Muscle of leg (tissue), 11 donors: ENCODE data around the gene DNMT3A. TPM values are rescaled to one million over a fixed set of nuclear protein-coding genes. Genes with fewer than 3 reads are reported as not detected.

Source experiments
- DNase-seq: peaks from one replicate; pipeline ENCODE4 v3.0.0; 2013
- H3K27ac ChIP-seq: one replicate; pipeline ENCODE4 v1.5.1; 2013; ENCODE audit warnings: mild to moderate bottlenecking, low read length, control low read depth
- H3K27me3 ChIP-seq: one replicate; pipeline ENCODE4 v1.6.1; 2013; ENCODE audit warnings: low read length; ENCODE audit not compliant: control insufficient read depth, insufficient read depth
- H3K36me3 ChIP-seq: one replicate; pipeline ENCODE4 v1.6.1; 2013; ENCODE audit warnings: low read length; ENCODE audit not compliant: control insufficient read depth, insufficient read depth
- H3K4me1 ChIP-seq: one replicate; pipeline ENCODE4 v1.6.1; 2013; ENCODE audit warnings: low read length; ENCODE audit not compliant: control insufficient read depth, insufficient read depth
- H3K4me3 ChIP-seq: one replicate; pipeline ENCODE4 v1.5.1; 2013; ENCODE audit warnings: low read length, control low read depth
- H3K9me3 ChIP-seq: replicated peaks from 2 replicates; pipeline ENCODE4 v1.6.1; 2013; ENCODE audit warnings: low read depth, low read length; ENCODE audit not compliant: control insufficient read depth
- WGBS: methylation state at CpG from one replicate; pipeline ENCODE4 v1.1.5; 2013; ENCODE audit warnings: missing lambda C conversion rate; ENCODE audit not compliant: insufficient coverage; 5-methylcytosine and 5-hydroxymethylcytosine counted together
- polyA plus RNA-seq, 8 donors: library from polyadenylated mRNA; unstranded; fragments of 120-200 nt; gene quantifications; one replicate each; pipeline versions ENCODE4 v1.2.1 to v1.2.3, GENCODE V29; 2013; ENCODE audit warnings: inconsistent platforms in 1 of 8, low replicate concordance in 1 of 8; ENCODE audit not compliant: insufficient read length in 8 of 8, insufficient read depth in 1 of 8
- total RNA-seq: library from RNA; stranded (reverse); fragments of 120-200 nt; gene quantifications from one replicate; pipeline ENCODE4 v1.2.4, GENCODE V29; 2013

Gene DNMT3A
- total and polyA plus RNA-seq, 9 donors: 27.3 to 74.0 (median 55.2) TPM

DNA sequence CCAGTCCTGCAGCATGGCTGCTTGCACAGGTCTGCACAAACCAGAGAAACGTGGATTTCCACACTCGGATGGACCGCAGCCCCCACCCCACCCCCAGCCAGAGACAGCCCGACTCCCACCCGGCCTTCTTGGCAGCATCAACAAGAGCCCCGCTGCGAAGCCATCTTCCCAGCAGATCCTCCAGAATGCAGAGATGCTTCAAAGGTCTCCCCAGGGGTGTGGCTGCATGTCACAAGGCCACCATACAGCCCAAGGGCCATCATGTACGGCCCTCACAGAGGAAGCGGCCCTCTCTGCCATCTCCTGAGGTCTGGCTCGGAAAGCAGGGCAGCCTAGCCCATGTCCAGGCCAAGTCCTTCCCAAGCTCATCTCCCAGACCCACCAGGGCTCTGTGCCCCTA is 11.5 kb downstream of the DNMT3A start:
- Histone ChIP-seq H3K27me3 (no peaks in the 10 kb centered on the region), H3K36me3 (peaks cover 11% of the 10 kb centered on the region), H3K4me1 (peaks cover 47% of the 10 kb centered on the region), H3K27ac (no peak overlapping the region), H3K4me3 (no peak overlapping the region), H3K9me3 (peaks cover 7% of the 10 kb centered on the region)
- DNase-seq: no peak
- 53% methylated on average over 10 of the region's 10 CpGs for WGBS

DNA sequence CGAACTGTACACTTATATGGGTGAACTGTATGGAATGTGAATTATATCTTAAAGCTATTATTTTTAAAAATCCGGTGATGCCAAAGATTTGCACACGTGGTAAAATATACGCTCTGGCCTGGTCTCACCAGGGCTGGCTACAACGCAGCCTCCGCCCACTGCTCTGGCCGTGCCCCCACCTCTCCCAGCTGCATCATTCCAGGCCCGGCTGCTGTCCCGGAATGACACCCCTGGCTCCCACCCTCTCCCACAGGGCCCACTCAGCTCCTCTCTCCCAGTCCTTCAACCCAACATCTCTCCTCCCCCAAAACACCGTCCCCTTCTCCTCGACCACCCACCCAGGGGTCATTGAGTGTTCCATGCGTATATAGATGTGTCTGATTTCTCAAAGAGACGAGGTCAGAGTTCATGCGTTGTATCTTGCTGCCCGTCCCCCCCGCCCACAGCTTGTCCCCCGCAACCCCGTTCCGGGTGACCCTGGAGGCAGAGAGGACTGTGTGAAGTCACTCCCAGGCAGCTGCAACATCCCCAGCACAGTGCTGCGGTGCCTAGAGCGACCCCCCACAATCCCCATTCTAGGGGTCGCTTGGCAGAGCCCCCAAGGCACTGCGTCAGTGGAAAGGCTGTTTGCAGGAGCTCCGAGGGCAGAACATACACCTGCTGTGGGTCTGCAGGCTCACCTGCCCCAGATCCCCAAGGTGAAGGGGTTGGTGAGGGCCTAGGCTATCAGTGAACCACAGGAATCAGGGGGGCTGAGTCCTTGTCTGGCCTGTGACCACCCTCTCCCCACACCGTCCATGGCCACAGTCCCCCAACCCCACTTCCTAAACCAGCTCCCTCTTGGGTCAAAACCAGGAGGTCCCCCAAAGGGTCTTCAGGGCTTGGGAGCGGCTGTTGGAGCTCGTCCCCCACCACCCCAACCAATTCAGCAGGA is 13.3 kb downstream of the DNMT3A start:
- Histone ChIP-seq H3K9me3 (peaks cover 7% of the 10 kb centered on the region), H3K27me3 (no peaks in the 10 kb centered on the region), H3K4me1 (peaks cover 53% of the 10 kb centered on the region), H3K4me3 (no peak overlapping the region), H3K27ac (no peak overlapping the region), H3K36me3 (peaks cover 13% of the 10 kb centered on the region)
- no peak for DNase-seq
- WGBS: 73% methylated on average over 21 of the region's 27 CpGs

DNA sequence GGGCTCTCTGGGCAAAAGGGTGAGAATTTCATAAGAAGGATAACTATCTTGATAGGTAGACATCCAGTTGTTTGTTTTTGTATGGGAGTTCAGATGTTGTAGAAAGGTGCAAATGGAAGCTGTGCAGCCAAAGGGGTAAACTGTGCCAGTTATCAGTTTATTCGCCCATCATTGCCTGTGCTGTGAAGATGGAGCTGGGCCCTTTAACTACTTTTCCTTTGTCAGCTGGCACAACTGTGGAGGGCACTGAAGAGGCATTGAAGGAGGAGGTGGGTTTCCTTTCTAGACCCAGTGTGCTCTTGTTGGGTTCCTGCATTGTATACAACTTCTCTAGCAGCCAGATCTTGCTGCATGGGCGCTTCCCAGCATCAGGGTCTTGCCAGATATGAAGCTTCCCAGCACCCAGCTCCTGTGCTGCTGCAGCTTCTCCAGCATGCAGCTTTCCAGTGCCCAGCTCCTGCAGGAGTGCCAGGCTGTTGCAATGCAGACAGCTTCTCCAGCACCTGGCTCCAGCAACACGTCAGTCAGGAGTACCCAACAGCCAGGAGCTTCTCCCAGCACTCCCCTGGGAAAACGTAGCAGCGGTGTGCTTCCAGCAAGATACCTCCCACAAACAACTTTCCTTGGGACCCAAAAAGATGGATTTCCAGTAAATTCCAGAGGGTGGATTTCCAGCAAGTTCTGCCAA is 15.3 kb downstream of the DNMT3A start:
- 97% methylated on average over 3 of the region's 5 CpGs for WGBS
- H3K9me3 ChIP-seq: peaks cover 7% of the 10 kb centered on the region
- no peak for DNase-seq
- peaks cover 13% of the 10 kb centered on the region for H3K36me3 ChIP-seq
- H3K27me3 ChIP-seq: no peaks in the 10 kb centered on the region
- H3K4me1 ChIP-seq: peaks cover 45% of the 10 kb centered on the region
- H3K4me3 ChIP-seq: no peak overlapping the region
- H3K27ac ChIP-seq: no peak overlapping the region

DNA sequence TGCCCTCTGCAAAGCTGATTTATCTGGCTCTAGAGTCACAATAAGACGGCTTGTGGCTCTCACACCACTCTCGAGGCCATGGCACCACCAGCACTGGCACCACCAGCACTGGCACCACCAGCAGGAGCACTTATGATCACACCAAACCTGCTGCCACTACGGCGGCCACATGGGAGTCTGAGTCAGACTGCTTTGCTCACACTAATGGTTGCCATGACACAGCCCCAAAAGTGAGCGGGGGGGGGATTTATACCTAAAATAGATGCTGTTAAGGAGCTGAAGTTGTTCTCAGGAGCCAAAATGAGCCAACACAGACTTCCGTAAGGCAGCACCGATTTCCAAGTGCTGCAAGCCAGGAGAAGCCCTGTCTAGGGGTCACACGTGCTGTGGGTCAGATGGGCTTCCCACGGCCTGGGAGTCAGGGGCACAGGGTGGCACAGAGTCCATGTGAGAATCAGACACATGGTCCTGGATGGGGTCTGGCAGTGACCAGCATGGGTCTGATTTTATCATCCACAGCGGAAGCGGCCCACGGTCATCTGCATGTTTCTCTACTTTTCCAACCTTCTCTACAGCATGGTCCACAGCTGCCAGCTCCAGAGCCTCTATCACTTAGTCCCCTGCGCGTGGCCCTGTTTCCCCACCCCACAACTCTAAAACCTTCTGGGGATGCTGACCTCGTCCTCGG is 16.7 kb downstream of the DNMT3A start:
- Histone ChIP-seq H3K27me3 (no peaks in the 10 kb centered on the region), H3K27ac (no peak overlapping the region), H3K4me1 (peaks cover 37% of the 10 kb centered on the region), H3K9me3 (peaks cover 7% of the 10 kb centered on the region), H3K4me3 (no peak overlapping the region), H3K36me3 (peaks cover 13% of the 10 kb centered on the region)
- 73% methylated on average over 11 of the region's 16 CpGs for WGBS
- DNase-seq: no peak

DNA sequence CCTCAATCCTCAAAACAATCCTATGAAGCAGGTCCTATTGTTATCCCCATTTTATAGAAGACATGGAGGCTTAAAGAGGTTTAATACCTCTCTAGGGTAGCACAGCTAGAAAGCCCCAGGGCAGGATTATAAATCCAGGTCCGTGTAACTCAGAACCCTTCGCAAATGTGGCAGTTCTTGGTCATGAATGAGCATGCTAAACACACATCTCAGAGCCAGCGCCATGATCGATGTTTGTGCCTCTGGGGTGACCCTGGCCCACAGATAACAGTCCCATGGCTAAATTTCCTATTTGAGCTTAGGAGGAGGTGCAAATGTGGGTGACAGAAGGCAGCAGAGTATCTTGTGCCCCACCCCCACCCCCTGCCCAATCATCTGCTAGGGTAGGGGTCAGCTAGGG is 17.5 kb downstream of the DNMT3A start:
- Histone ChIP-seq H3K9me3 (peaks cover 7% of the 10 kb centered on the region), H3K4me1 (peaks cover 37% of the 10 kb centered on the region), H3K27me3 (no peaks in the 10 kb centered on the region), H3K36me3 (peaks cover 13% of the 10 kb centered on the region), H3K27ac (no peak overlapping the region), H3K4me3 (no peak overlapping the region)
- 69% methylated on average over 2 of the region's 4 CpGs for WGBS
- DNase-seq: no peak

DNA sequence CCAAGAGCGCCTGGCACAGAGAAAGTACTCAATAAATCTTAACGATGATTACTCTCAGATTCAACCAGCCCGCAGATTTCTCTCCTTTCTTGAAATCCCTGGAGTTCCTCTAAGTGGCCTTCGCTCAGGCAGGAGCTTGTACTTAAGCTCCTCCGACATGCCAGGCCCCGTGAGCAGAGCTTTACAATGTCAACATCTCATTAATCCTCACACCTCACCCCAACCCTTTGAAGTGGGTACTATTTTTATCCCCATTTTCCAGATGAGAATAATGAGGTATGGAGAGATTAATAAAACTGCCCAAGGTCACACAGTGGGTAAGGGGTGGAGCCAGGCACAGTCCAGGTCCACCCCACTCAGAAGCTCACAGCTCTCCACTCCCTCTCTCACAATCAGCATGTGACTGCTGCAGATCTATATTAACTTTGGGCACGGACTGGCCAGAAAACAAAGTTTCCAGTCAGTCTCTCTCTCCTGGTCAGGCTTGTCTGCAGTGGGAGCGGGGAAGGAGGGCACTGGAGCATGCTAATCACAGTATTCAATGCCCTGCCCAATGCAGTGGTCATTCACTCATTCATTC is 18.0 kb downstream of the DNMT3A start:
- peaks cover 7% of the 10 kb centered on the region for H3K9me3 ChIP-seq
- peaks cover 32% of the 10 kb centered on the region for H3K4me1 ChIP-seq
- peaks cover 13% of the 10 kb centered on the region for H3K36me3 ChIP-seq
- WGBS: 76% methylated on average over 5 of the region's 8 CpGs
- no peaks in the 10 kb centered on the region for H3K27me3 ChIP-seq
- no peak overlapping the region for H3K4me3 ChIP-seq
- no peak for DNase-seq
- H3K27ac ChIP-seq: no peak overlapping the region

DNA sequence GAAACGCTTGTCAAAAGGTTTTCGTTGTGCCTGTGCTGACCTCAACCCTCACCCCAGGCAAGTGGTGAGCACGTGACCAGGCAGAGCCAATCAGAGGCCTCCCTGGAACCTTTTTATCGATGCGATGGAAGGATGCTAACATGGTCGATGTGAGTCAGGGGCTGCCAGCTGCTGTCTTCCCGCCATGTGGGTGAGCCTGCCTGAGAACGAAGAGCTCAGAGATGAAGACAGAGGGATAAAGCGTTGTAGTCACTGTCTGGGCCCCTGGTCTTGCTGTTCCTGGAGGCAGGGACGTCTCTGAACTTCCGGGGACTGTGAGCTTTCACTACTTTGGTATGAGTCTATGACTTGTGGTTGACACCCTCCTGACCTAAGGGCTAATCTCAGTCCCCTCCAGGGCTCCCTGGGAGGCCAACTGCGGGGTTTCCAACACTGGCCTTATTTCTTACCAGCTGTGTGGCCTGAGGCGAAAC is 18.6 kb downstream of the DNMT3A start:
- H3K36me3 ChIP-seq: peaks cover 13% of the 10 kb centered on the region
- H3K4me3 ChIP-seq: no peak overlapping the region
- peaks cover 26% of the 10 kb centered on the region for H3K4me1 ChIP-seq
- WGBS: 39% methylated on average over 8 of the region's 13 CpGs
- no peak overlapping the region for H3K27ac ChIP-seq
- DNase-seq: no peak
- H3K27me3 ChIP-seq: no peaks in the 10 kb centered on the region
- peaks cover 7% of the 10 kb centered on the region for H3K9me3 ChIP-seq

DNA sequence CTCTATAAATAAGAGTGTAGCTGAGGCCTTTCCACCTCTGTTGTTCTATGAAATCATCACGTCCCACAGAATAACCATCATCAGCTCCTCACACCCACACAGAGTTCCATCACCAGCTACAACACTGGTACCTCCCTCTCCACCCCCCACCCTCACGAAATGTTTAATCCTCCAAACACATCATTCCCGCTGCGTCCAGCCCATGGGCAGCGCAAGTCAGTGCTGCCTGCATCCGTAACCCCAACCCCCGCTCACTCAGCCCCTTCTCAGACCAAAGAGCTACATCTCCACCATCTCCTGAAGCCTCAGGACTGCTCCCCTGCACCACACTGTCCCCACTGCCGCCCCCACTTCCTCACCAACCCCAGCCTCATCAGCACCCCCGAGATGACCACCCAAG is 19.4 kb downstream of the DNMT3A start:
- 88% methylated on average over 9 of the region's 9 CpGs for WGBS
- Histone ChIP-seq H3K36me3 (peaks cover 12% of the 10 kb centered on the region), H3K27me3 (no peaks in the 10 kb centered on the region), H3K9me3 (peaks cover 7% of the 10 kb centered on the region), H3K4me1 (peaks cover 26% of the 10 kb centered on the region), H3K4me3 (no peak overlapping the region), H3K27ac (no peak overlapping the region)
- no peak for DNase-seq

DNA sequence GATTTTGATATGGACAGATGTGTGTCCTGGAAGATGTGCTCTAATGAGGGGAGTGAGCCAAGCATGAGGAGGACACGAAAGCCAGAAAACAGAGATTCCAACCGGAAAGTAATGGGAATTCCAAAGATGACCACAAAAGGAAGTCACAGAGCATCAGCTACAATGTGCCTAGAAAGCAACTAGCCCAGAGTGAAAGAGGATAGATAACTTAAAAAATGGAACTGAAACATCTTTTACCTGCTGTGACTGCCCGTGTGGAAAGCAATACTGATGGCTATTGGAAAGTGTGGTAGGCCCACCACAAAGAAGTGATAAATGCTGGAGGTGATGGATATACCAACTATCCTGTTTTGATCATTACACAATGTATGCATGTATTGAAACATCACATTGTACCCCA is 21.6 kb downstream of the DNMT3A start:
- 37% methylated on average over 2 of the region's 3 CpGs for WGBS
- H3K4me1 ChIP-seq: peaks cover 38% of the 10 kb centered on the region

More for the DNA sequence above, 21.6 kb downstream of the DNMT3A start:
- no peak for DNase-seq
- no peak overlapping the region for H3K27ac ChIP-seq
- no peaks in the 10 kb centered on the region for H3K27me3 ChIP-seq
- peaks cover 3% of the 10 kb centered on the region for H3K36me3 ChIP-seq
- H3K9me3 ChIP-seq: no peaks in the 10 kb centered on the region
- no peak overlapping the region for H3K4me3 ChIP-seq
